Ecto neural progenitor cell (in vitro differentiated cells): Measurements from ENCODE around the gene MTOR.

Experiments
- DNase-seq: peaks from one replicate; pipeline ENCODE4 v3.0.0-alpha.2; 2018; ENCODE audit warnings: low spot score

MTOR gene

GRCh38 chr1:11151114-11151513, 111.2 kb downstream of the MTOR start:
- DNase-seq: no peak

- no peak for DNase-seq
Measured at GRCh38 chr1:11150326-11150725, 112.0 kb downstream of the MTOR start.

GRCh38 chr1:11147197-11147770, 115.1 kb downstream of the MTOR start:
- DNase-seq: no peak

GRCh38 chr1:11145741-11146140, 116.6 kb downstream of the MTOR start:
- no peak for DNase-seq

GRCh38 chr1:11144570-11145256, 117.6 kb downstream of the MTOR start:
- no peak for DNase-seq

GRCh38 chr1:11143907-11144306, 118.4 kb downstream of the MTOR start:
- DNase-seq: no peak

- no peak for DNase-seq
Measured at GRCh38 chr1:11143401-11143800, 119.0 kb downstream of the MTOR start.

GRCh38 chr1:11142618-11143391, 119.5 kb downstream of the MTOR start:
- no peak for DNase-seq

GRCh38 chr1:11138952-11139351, 123.4 kb downstream of the MTOR start:
- DNase-seq: no peak

GRCh38 chr1:11138029-11138428, 124.3 kb downstream of the MTOR start:
- no peak for DNase-seq

- no peak for DNase-seq
Measured at GRCh38 chr1:11134898-11135266, 127.5 kb downstream of the MTOR start.

- DNase-seq: no peak
Measured at GRCh38 chr1:11134251-11134897, 128.0 kb downstream of the MTOR start.

- DNase-seq: no peak
Measured at GRCh38 chr1:11132563-11133293, 129.6 kb downstream of the MTOR start.

- DNase-seq: no peak
Measured at GRCh38 chr1:11131816-11132215, 130.5 kb downstream of the MTOR start.

- DNase-seq: no peak
Measured at GRCh38 chr1:11130406-11130805, 131.9 kb downstream of the MTOR start.

- DNase-seq: no peak
Measured at GRCh38 chr1:11129649-11130390, 132.5 kb downstream of the MTOR start.

GRCh38 chr1:11126569-11126968, 135.8 kb downstream of the MTOR start:
- DNase-seq: no peak

GRCh38 chr1:11125931-11126330, 136.4 kb downstream of the MTOR start:
- DNase-seq: no peak

- DNase-seq: no peak
Measured at GRCh38 chr1:11124965-11125364, 137.4 kb downstream of the MTOR start.

- no peak for DNase-seq
Measured at GRCh38 chr1:11116318-11116717, 146.0 kb downstream of the MTOR start.

GRCh38 chr1:11114966-11115365, 147.4 kb downstream of the MTOR start:
- no peak for DNase-seq
